ENCODE data around the gene TAF1C. TPM values are rescaled to one million over a fixed set of nuclear protein-coding genes. Genes with fewer than 3 reads are reported as not detected.

Gene TAF1C
- total and polyA plus RNA-seq, 2 of the 8 experiments (the other 6 are each of a cell fraction or from before 2014, with no cell fraction given) = 44.6 to 63.8 TPM

DNA sequence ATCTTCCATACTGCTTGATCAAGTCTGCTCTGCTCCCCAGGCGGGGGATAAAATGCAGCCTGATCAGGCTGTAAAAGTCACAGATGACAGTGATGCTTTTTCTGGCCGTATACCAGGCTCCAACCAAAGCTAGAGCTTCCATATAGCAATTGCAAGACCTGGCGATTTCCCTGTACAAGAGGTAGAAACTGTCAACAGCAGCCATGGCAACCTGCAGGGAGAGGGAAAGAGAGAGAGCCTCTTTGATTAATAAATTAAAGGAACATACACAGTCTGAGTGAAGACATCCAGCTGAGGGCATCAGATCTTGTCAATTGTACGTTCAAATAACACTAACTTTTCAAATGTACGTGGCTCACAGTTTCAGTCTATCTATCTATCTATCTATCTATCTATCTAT lies 55.7 kb downstream of the TAF1C start:
- Histone ChIP-seq H2BK20ac (ENCODE audit: low read length) (no peak overlapping the region), H3K4me1 (replicated peaks in 1 of 4; ENCODE audit: control insufficient read depth in 3 of 4, insufficient read depth in 4 of 4, low read length in 3 of 4) (peaks cover 0 to 6% (median 3%) of the 10 kb centered on the region in 4 experiments; a peak in 3 of 7 replicates), H2AK5ac (ENCODE audit: low read depth, low read length) (no peak overlapping the region), H2BK120ac (replicated peaks; ENCODE audit: low read depth, low read length) (no peak overlapping the region), H3K14ac (ENCODE audit: insufficient read length) (no peak overlapping the region), H3K23ac (ENCODE audit: insufficient read length) (no peak overlapping the region), H2BK15ac (ENCODE audit: low read length) (no peak overlapping the region), H3K36me3 (ENCODE audit: control insufficient read depth in 2 of 4, insufficient read depth in 4 of 4, low read length in 3 of 4) (peaks cover 8 to 27% (median 17%) of the 10 kb centered on the region in 4 experiments; a peak in 7 of 8 replicates), H4K91ac (replicated peaks; ENCODE audit: insufficient read length, low read length) (no peak overlapping the region), H3K79me2 (ENCODE audit: control insufficient read depth in 1 of 2, insufficient read depth in 2 of 2, low read length in 2 of 2) (peaks cover 0 to 39% of the 10 kb centered on the region in 2 experiments; a peak in 3 of 4 replicates), H3K9me3 (ENCODE audit: insufficient read depth in 2 of 2, low read depth in 1 of 2, low read length in 1 of 2) (no peaks in the 10 kb centered on the region), H3K27me3 (replicated peaks in 1 of 4; ENCODE audit: control insufficient read depth in 3 of 4, extremely low read depth in 1 of 4, insufficient read depth in 3 of 4, low read length in 3 of 4) (no peaks in the 10 kb centered on the region), H3K79me1 (ENCODE audit: low read depth, low read length) (peaks cover 2% of the 10 kb centered on the region; the same call in 1 of the 2 replicates), H3K4me2 (ENCODE audit: insufficient read depth in 1 of 2, low read depth in 2 of 2, low read length in 2 of 2) (no peak overlapping the region), H2BK5ac (ENCODE audit: low read depth, low read length) (no peak overlapping the region), H3K9ac (replicated peaks in 1 of 4; ENCODE audit: extremely low read depth in 1 of 4, low read depth in 3 of 4, low read length in 3 of 4) (no peak overlapping the region), H3K4me3 (ENCODE audit: extremely low read depth in 1 of 4, insufficient read depth in 2 of 4, low read depth in 3 of 4, low read length in 4 of 4) (no peak overlapping the region), H3K4ac (replicated peaks; ENCODE audit: insufficient read length, low read depth, low read length) (no peak overlapping the region), H3K27ac (ENCODE audit: low read depth, low read length) (no peak overlapping the region), H3K56ac (replicated peaks; ENCODE audit: insufficient read length, low read depth, low read length) (no peak overlapping the region), H4K8ac (ENCODE audit: extremely low read depth, insufficient read depth, low read length) (no peak overlapping the region), H3K18ac (ENCODE audit: extremely low read depth, low read length) (no peak overlapping the region), H4K5ac (ENCODE audit: insufficient read length, low read depth, low read length) (no peak overlapping the region), H3K23me2 (ENCODE audit: low read depth, low read length) (no peaks in the 10 kb centered on the region), H2AFZ (ENCODE audit: low read length) (no peak overlapping the region), H2BK12ac (ENCODE audit: low read depth, low read length) (no peak overlapping the region), H4K20me1 (replicated peaks in 1 of 2; ENCODE audit: control insufficient read depth in 1 of 2, insufficient read depth in 2 of 2, low read length in 2 of 2) (peaks cover 0 to 5% of the 10 kb centered on the region in 2 experiments)
- FAIRE-seq (no peak), DNase-seq (ENCODE audit: low read depth in 1 of 2, low spot score in 2 of 2) (no peak)
- WGBS, 2 experiments (ENCODE audit: extremely low coverage in 1 of 2, insufficient coverage in 1 of 2, insufficient read length in 1 of 2, insufficient replicate concordance in 2 of 2, low coverage in 1 of 2, low lambda C conversion rate in 2 of 2, missing lambda C conversion rate in 1 of 2) = 92% methylated on average over 5 of the region's 5 CpGs; no CpG with 5 or more reads in 1 of the 2 experiments
- POLR2A ChIA-PET (ENCODE audit: partially characterized antibody) = interaction anchor here (1.9 kb wide), 1 partner anchor 11 kb away, joined by 5 read pairs; no protein-coding TSS in a partner anchor
- CTCF ChIA-PET (ENCODE audit: partially characterized antibody) = interaction anchor here (1.4 to 2.3 kb wide), 3 partner anchors 10 to 46 kb away, joined by 3 to 8 read pairs (median 7); no protein-coding TSS in a partner anchor
- TF ChIP-seq CTCF (IDR thresholded peaks at IDR 0.05; ENCODE audit: control extremely low read depth in 1 of 3, insufficient read depth in 1 of 3, low read depth in 1 of 3, low read length in 3 of 3) (no peak), EP300 (IDR thresholded peaks at IDR 0.05; ENCODE audit: borderline replicate concordance in 1 of 2, low read depth in 2 of 2, low read length in 2 of 2) (no peak), CEBPB (IDR thresholded peaks at IDR 0.05; ENCODE audit: low read depth, low read length) (no peak), ATF2 (IDR thresholded peaks at IDR 0.05; ENCODE audit: low read length) (no peak), RAD21 (IDR thresholded peaks at IDR 0.05 in 1 of 2, conservative IDR thresholded peaks at IDR 0.05 in 1 of 2; ENCODE audit: low read depth in 2 of 2, low read length in 2 of 2) (no peak), CHD2 (IDR thresholded peaks at IDR 0.05; ENCODE audit: low read length) (no peak), E2F6 (IDR thresholded peaks at IDR 0.05) (no peak), SP1 (IDR thresholded peaks at IDR 0.05; ENCODE audit: low read depth, low read length) (no peak)
